Iris pigment epithelial cell (primary cell): ENCODE data around the gene DENND2A.
"Not testable (repeated sequence)": the region's sequence is repeated elsewhere in the genome, so short reads cannot be mapped to it uniquely, and the experiment has no call there.

Experiments used
- DNase-seq: peaks from one replicate; pipeline ENCODE4 v3.0.0-alpha.2; 2011; ENCODE audit warnings: low read depth

DENND2A gene

GRCh38 chr7:140646931-140647647, 6.5 kb upstream of the DENND2A start:
- DNase-seq, result peak; percentile 34

GRCh38 chr7:140645166-140645900, 4.7 kb upstream of the DENND2A start:
- DNase-seq, result no peak

GRCh38 chr7:140644761-140645160, 4.1 kb upstream of the DENND2A start:
- not testable (repeated sequence) for DNase-seq

GRCh38 chr7:140643416-140643815, 2.8 kb upstream of the DENND2A start:
- no peak for DNase-seq

GRCh38 chr7:140641524-140642195, 1.0 kb upstream of the DENND2A start:
- DNase-seq, result no peak

- peak; percentile 24 for DNase-seq
Observed at GRCh38 chr7:140640060-140640637, 464 bp downstream of the DENND2A start.

- DNase-seq, result peak; percentile 78
Observed at GRCh38 chr7:140639366-140640053, 1.1 kb downstream of the DENND2A start.

GRCh38 chr7:140638173-140638791, 2.3 kb downstream of the DENND2A start:
- peak; percentile 50 for DNase-seq

GRCh38 chr7:140637400-140637799, 3.2 kb downstream of the DENND2A start:
- DNase-seq, result no peak

GRCh38 chr7:140635816-140636215, 4.8 kb downstream of the DENND2A start:
- no peak for DNase-seq

- no peak for DNase-seq
Observed at GRCh38 chr7:140635345-140635744, 5.3 kb downstream of the DENND2A start.

- no peak for DNase-seq
Observed at GRCh38 chr7:140631602-140632001, 9.0 kb downstream of the DENND2A start.

- DNase-seq, result no peak
Observed at GRCh38 chr7:140631021-140631420, 9.6 kb downstream of the DENND2A start.

GRCh38 chr7:140625908-140626868, 14.4 kb downstream of the DENND2A start:
- peak; percentile 83 for DNase-seq

- DNase-seq, result not testable (repeated sequence)
Observed at GRCh38 chr7:140625192-140625558, 15.4 kb downstream of the DENND2A start.

- DNase-seq, result no peak
Observed at GRCh38 chr7:140624392-140625191, 16.0 kb downstream of the DENND2A start.

- no peak for DNase-seq
Observed at GRCh38 chr7:140623980-140624379, 16.6 kb downstream of the DENND2A start.

- DNase-seq, result no peak
Observed at GRCh38 chr7:140621401-140622021, 19.1 kb downstream of the DENND2A start.

- not testable (repeated sequence) for DNase-seq
Observed at GRCh38 chr7:140619915-140620510, 20.6 kb downstream of the DENND2A start.
